ENCODE measurements around the gene BUD23.

BUD23 gene

GRCh38 chr7:73737491-73738219 lies 54.3 kb downstream of the BUD23 start:
- H3K4me3 ChIP-seq = peak overlapping the region; percentile 97
- H3K9me3 ChIP-seq = no peaks in the 10 kb centered on the region
- no peak overlapping the region for H3K27ac ChIP-seq
- no peak for TF ChIP-seq Cebpa-rat (IDR thresholded peaks at IDR 0.05)
- peaks cover 4% of the 10 kb centered on the region for H3K27me3 ChIP-seq
- no peak overlapping the region for H3K9ac ChIP-seq
- peaks cover 23% of the 10 kb centered on the region for H3K36me3 ChIP-seq
- H3K4me2 ChIP-seq = peak overlapping the region; percentile 99
- H3K4me1 ChIP-seq = peaks cover 30% of the 10 kb centered on the region
- H4K20me1 ChIP-seq = peaks cover 16% of the 10 kb centered on the region

DNA sequence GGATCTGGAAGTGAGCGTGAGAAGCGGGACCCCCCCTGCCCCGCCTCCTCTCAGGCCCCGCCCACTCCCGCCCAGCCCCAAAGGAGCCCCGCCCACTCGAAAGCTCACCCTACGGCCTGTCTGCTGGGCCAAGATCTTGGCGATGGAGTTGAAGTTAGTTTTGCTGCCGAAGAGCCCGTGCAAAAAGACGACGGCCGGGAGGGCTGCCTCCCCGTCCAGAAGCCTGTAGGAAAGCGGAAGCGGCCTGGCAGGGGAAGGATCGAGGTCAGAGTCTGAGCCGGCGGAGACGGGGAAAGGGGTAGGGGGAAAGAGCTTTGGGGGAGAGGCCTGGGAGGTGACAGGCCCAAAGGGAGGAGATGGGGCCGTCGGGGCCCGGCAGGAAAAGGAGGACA lies 54.8 kb downstream of the BUD23 start:
- peaks cover 23% of the 10 kb centered on the region for H3K36me3 ChIP-seq
- peak overlapping the region; percentile 99 for H3K4me2 ChIP-seq
- H3K9ac ChIP-seq = peak overlapping the region; percentile 87
- H3K27me3 ChIP-seq = peaks cover 9% of the 10 kb centered on the region
- peaks cover 16% of the 10 kb centered on the region for H4K20me1 ChIP-seq
- peak overlapping the region; percentile 97 for H3K4me3 ChIP-seq
- H3K9me3 ChIP-seq = no peaks in the 10 kb centered on the region
- peak overlapping the region; percentile 83 for H3K27ac ChIP-seq
- H3K4me1 ChIP-seq = peaks cover 35% of the 10 kb centered on the region
- no peak for TF ChIP-seq Cebpa-rat (IDR thresholded peaks at IDR 0.05)

DNA sequence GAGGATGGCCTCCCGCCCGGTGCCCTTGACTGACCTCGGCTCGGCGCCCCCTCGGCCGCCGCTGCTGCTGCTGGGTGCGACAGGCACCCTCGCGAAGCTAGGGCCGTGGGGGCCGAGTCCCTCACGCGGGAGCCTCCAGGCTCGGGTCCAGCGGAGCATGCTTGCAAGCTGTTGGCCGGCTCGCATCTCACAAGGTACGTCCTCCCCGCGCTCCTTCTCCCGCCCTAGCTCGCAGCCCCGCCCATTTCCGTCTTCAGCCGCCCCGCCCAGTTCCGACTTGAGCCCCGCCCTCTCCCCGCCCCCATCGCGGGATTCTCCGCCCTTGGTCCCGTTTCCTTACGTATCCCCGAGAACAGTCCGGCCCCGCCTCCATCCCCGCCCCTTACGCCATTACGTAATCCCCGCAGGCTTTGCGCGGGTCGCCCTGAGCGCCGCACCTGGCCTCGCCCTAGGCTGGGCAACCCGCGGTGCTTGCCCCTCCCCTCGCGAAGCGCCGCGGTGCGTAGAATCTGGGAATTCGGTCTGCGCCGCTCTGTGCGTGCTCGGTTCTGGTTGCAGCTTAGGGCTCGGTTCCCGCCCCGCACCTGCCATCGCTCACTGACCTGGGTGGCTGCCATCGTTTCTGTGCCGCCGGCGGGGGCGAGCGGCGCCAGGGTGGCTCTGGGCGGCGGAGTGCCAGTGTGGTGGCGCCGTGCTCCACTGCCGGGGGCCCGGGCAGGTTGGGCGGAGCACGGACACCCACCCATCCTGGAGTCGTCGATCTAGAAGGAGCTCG lies 55.4 kb downstream of the BUD23 start, which contains the start of gene ABHD11:
ABHD11 (minus strand) TSS at position 191 of the 775 bp plus-strand sequence; CDS start at position 159, 32 bp downstream.
- peak; percentile 91 for TF ChIP-seq Cebpa-rat (IDR thresholded peaks at IDR 0.05)
- H3K4me3 ChIP-seq = peak within 1 kb of the TSS; percentile 97
- peaks cover 15% of the 10 kb centered on the region for H3K27me3 ChIP-seq
- no peaks in the 10 kb centered on the region for H3K9me3 ChIP-seq
- H3K27ac ChIP-seq = peak within 1 kb of the TSS; percentile 84
- peaks cover 16% of the 10 kb centered on the region for H4K20me1 ChIP-seq
- H3K4me1 ChIP-seq = peaks cover 39% of the 10 kb centered on the region
- peak within 1 kb of the TSS; percentile 99 for H3K4me2 ChIP-seq
- H3K9ac ChIP-seq = peak within 1 kb of the TSS; percentile 87
- H3K36me3 ChIP-seq = peaks cover 23% of the 10 kb centered on the region

DNA sequence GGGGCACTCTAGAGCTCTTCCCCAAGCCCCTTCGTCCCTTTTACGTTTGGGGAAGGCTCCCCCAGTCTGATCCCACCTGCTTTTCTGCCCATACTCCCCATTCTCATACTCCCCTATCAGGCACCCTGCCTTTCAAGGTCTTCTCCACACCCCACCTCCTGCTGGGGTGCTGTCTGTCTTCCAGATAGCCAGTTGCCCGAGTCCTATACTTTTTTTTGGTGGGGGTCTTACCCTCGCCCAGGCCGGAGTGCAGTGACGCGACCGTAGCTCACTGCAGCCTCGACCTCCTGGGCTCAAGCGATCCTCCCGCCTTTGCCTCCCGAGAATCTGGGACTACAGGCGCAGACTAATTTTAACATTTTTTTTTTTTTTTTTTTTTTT lies 56.0 kb downstream of the BUD23 start:
- Histone ChIP-seq H3K9me3 (no peaks in the 10 kb centered on the region), H3K9ac (peak overlapping the region; percentile 78), H3K36me3 (peaks cover 23% of the 10 kb centered on the region), H3K4me3 (peak overlapping the region; percentile 97), H3K4me1 (peaks cover 38% of the 10 kb centered on the region), H4K20me1 (peaks cover 16% of the 10 kb centered on the region), H3K27ac (peak overlapping the region; percentile 84), H3K27me3 (peaks cover 15% of the 10 kb centered on the region), H3K4me2 (peak overlapping the region; percentile 84)
- TF ChIP-seq Cebpa-rat (IDR thresholded peaks at IDR 0.05) = no peak

DNA sequence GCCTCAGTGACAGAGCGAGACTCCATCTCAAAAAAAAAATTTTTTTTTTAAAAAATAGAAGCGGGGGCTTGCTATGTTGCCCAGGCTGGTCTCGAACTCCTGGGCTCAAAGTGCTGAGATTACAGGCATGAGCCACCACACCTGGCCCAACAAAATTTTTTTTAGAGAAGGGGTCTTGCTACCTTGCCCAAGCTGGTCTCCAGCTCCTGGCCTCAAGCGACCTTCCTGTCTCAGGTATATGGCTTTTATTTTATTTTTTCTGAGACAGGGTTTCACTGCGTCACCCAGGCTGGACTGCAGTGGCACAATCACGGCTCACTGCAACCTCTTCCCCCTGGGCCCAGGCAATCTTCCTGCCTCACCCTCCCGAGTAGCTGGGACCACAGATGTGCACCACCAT lies 56.8 kb downstream of the BUD23 start:
- TF ChIP-seq Cebpa-rat (IDR thresholded peaks at IDR 0.05) = no peak
- Histone ChIP-seq H3K27ac (no peak overlapping the region), H3K36me3 (peaks cover 23% of the 10 kb centered on the region), H3K4me1 (peaks cover 30% of the 10 kb centered on the region), H3K9me3 (no peaks in the 10 kb centered on the region), H3K27me3 (peaks cover 15% of the 10 kb centered on the region), H3K4me2 (no peak overlapping the region), H4K20me1 (peaks cover 16% of the 10 kb centered on the region), H3K9ac (no peak overlapping the region), H3K4me3 (no peak overlapping the region)

DNA sequence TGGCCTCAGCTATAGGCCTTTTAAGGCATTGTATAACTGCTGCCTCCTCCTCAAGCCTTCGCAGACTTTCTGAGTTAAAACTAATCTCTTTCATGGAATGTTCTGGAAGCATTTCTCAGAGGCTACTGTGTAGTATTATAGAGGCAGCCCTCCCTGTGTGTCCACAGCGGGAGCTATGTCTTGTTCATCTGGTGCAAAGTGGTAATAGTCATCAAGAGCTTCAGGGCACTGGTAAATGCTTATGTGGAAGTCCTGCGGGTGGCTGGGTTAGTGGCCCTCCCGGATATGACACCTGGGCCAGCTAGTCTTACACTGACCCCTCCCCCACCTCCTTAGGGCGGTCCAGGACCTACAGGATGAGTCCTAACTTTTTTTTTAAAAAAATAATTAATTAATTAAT lies 57.4 kb downstream of the BUD23 start:
- Histone ChIP-seq H3K27me3 (peaks cover 15% of the 10 kb centered on the region), H3K4me1 (peaks cover 25% of the 10 kb centered on the region), H3K9me3 (no peaks in the 10 kb centered on the region), H3K4me2 (no peak overlapping the region), H3K4me3 (no peak overlapping the region), H3K27ac (no peak overlapping the region), H4K20me1 (peaks cover 16% of the 10 kb centered on the region), H3K36me3 (peaks cover 20% of the 10 kb centered on the region), H3K9ac (no peak overlapping the region)
- no peak for TF ChIP-seq Cebpa-rat (IDR thresholded peaks at IDR 0.05)

DNA sequence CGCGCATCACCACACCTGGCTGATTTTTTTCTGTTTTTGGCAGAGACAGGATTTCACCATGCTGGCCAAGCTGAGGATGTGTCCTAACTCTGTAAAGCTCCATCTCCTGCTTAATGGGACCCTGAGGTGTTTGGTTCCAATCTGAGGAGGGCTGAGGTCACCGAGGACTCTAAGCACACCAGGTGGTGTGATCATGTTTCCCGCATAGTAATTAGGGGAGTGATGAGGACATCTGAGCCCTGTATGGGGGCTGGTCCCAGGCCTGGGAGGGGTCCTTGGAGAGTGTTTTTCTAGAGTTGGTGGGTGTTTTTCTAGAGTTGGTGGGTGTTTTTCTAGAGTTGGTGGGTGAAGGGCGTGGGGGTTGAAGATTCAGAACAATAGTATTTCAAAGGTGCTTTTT lies 58.2 kb downstream of the BUD23 start:
- TF ChIP-seq Cebpa-rat (IDR thresholded peaks at IDR 0.05) = no peak
- peaks cover 15% of the 10 kb centered on the region for H3K27me3 ChIP-seq
- peaks cover 25% of the 10 kb centered on the region for H3K4me1 ChIP-seq
- peaks cover 12% of the 10 kb centered on the region for H3K36me3 ChIP-seq
- H3K4me3 ChIP-seq = no peak overlapping the region
- H4K20me1 ChIP-seq = peaks cover 14% of the 10 kb centered on the region
- H3K27ac ChIP-seq = no peak overlapping the region
- H3K9me3 ChIP-seq = no peaks in the 10 kb centered on the region
- no peak overlapping the region for H3K9ac ChIP-seq
- H3K4me2 ChIP-seq = no peak overlapping the region

DNA sequence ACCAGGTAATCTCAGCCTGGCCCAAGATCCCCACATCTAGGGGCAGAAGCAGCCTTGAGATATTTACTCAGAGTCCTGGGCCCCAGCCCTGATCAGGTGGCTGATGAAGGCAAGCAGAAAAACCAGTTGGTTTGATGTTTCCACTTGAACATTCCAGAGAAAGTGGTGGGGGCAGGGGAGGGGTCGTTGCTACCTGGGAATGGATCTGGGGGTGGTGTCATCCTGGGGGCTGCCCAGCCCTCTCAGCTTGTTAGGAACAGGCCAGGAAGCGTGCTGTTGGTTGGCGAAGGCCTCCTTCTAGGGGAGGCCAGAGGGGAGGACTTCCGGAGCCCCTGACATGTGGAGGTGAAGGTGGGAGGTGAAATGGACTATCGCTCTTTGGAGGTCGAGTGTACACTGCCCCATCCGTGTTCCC lies 58.9 kb downstream of the BUD23 start:
- Histone ChIP-seq H3K9me3 (no peaks in the 10 kb centered on the region), H3K9ac (no peak overlapping the region), H3K27ac (no peak overlapping the region), H3K4me3 (no peak overlapping the region), H3K27me3 (peaks cover 15% of the 10 kb centered on the region), H4K20me1 (peaks cover 7% of the 10 kb centered on the region), H3K4me2 (peak overlapping the region; percentile 62; the same call in 1 of the 2 replicates), H3K4me1 (peaks cover 23% of the 10 kb centered on the region), H3K36me3 (peaks cover 4% of the 10 kb centered on the region; the same call in 1 of the 2 replicates)
- TF ChIP-seq Cebpa-rat (IDR thresholded peaks at IDR 0.05) = no peak

- Histone ChIP-seq H3K27me3 (peaks cover 15% of the 10 kb centered on the region), H3K4me3 (no peak overlapping the region), H3K4me1 (peaks cover 17% of the 10 kb centered on the region), H4K20me1 (peaks cover under 1% of the 10 kb centered on the region; the same call in 1 of the 2 replicates), H3K27ac (no peak overlapping the region), H3K9ac (0 out of 2 replicates have a peak overlapping the region, but pooled peaks have one; percentile 12), H3K4me2 (peak overlapping the region; percentile 62), H3K9me3 (no peaks in the 10 kb centered on the region), H3K36me3 (no peaks in the 10 kb centered on the region)
- no peak for TF ChIP-seq Cebpa-rat (IDR thresholded peaks at IDR 0.05)
Measured at GRCh38 chr7:73742753-73743641, 59.6 kb downstream of the BUD23 start.

Data from BLaER1 (cell line).